ENCODE data around the gene SLC11A1. TPM values are rescaled to one million over a fixed set of nuclear protein-coding genes. Genes with fewer than 3 reads are reported as not detected.
A peak's percentile ranks its signal among the peaks of the same experiment; 100 is the strongest.

Gene SLC11A1
- total and polyA plus RNA-seq, 2 of the 4 experiments (the other 2 are of a cell fraction): under 0.01 to 0.07 TPM

DNA sequence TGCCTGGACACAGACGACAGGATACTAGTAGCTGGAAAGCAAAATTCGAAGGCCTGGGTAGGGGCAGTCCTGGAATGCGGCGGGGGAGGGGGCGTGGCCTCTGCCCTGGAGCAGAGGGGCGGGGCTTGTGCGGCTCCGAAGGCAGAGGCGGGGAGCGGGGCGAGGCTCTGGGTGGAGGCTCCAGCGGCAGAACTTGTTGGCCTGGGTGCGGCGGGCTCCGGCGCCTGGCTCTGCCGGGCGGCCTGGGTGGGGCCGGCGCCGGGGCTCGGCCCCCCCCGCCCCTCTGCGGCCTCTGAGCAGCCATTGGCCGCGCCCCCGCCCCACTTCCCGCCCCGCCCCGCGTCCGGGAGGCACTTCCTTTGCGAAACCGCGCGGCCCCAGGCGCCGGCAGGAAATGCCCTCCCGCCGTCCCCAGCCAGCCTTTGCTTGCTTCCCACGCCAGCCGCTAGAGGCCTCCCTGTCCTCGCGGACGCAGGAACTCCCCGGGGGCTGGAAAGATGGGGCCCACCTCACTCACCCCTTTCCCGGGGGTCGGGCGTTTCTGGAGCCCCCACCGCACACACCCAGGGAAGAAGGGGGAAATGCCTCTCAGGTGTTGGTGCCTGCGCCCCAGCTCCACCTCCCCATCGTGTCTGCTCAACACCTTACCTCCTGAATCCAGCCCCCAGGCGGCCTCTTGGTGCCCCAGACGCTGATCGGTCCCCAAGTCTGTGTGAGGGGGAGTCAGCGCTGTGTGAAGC is 24.3 kb downstream of the SLC11A1 start (continued):
- TF ChIP-seq, protein P1, sequence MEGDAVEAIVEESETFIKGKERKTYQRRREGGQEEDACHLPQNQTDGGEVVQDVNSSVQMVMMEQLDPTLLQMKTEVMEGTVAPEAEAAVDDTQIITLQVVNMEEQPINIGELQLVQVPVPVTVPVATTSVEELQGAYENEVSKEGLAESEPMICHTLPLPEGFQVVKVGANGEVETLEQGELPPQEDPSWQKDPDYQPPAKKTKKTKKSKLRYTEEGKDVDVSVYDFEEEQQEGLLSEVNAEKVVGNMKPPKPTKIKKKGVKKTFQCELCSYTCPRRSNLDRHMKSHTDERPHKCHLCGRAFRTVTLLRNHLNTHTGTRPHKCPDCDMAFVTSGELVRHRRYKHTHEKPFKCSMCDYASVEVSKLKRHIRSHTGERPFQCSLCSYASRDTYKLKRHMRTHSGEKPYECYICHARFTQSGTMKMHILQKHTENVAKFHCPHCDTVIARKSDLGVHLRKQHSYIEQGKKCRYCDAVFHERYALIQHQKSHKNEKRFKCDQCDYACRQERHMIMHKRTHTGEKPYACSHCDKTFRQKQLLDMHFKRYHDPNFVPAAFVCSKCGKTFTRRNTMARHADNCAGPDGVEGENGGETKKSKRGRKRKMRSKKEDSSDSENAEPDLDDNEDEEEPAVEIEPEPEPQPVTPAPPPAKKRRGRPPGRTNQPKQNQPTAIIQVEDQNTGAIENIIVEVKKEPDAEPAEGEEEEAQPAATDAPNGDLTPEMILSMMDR (conservative IDR thresholded peaks at IDR 0.05; ENCODE audit: low read depth, low read length): peak; percentile 88
